Ramos (cell line): ENCODE results near the gene GPR146.
"Not testable (repeated sequence)": the region's sequence is repeated elsewhere in the genome, so short reads cannot be mapped to it uniquely, and the experiment has no call there.

Experiments
- in situ Hi-C: fragments of 300-500 bp; cut with MboI; formaldehyde crosslinking; loops from one replicate; pipeline ENCODE4 v1.14.3; 2022; ENCODE audit warnings: low sequenced_read_pairs; ENCODE audit not compliant: unreplicated experiment

Gene GPR146

GRCh38 chr7:1044189-1045068 is at the start of gene GPR146:
TSS of gene GPR146 (plus strand) at chr7:1044546. CDS start at chr7:1057516, 12,970 bp downstream.
- in situ Hi-C loops: loop anchor here (25.0 kb wide), 1 partner anchor 1368 kb away; the partner anchor contains the start of gene CHST12

- in situ Hi-C loops: loop anchor here (5.0 kb wide), 2 partner anchors 68 to 183 kb away; no protein-coding TSS in a partner anchor
Measured at GRCh38 chr7:994592-995308, 49.6 kb upstream of the GPR146 start.

- in situ Hi-C loops: loop anchor here (5.0 kb wide), 1 partner anchor 67 kb away; no protein-coding TSS in a partner anchor
Measured at GRCh38 chr7:995571-995970, 48.8 kb upstream of the GPR146 start.

- in situ Hi-C loops: loop anchor here (5.0 kb wide), 1 partner anchor 66 kb away; no protein-coding TSS in a partner anchor
Measured at GRCh38 chr7:996079-996872, 48.1 kb upstream of the GPR146 start.

GRCh38 chr7:997404-998395 is 46.6 kb upstream of the GPR146 start:
- in situ Hi-C loops: loop anchor here (5.0 kb wide), 1 partner anchor 65 kb away; no protein-coding TSS in a partner anchor

GRCh38 chr7:999149-999879 is 45.0 kb upstream of the GPR146 start:
- in situ Hi-C loops: loop anchor here (5.0 kb wide), 1 partner anchor 63 kb away; no protein-coding TSS in a partner anchor

GRCh38 chr7:999941-1000935 is 44.1 kb upstream of the GPR146 start:
- in situ Hi-C loops: loop anchor here (5.0 kb wide), 1 partner anchor 62 kb away; no protein-coding TSS in a partner anchor

- in situ Hi-C loops: not testable (repeated sequence)
Measured at GRCh38 chr7:1001069-1001770, 43.1 kb upstream of the GPR146 start.

GRCh38 chr7:1002026-1002425 is 42.3 kb upstream of the GPR146 start:
- in situ Hi-C loops: not testable (repeated sequence)

- in situ Hi-C loops: not testable (repeated sequence)
Measured at GRCh38 chr7:1002445-1002844, 41.9 kb upstream of the GPR146 start.

- in situ Hi-C loops: no loop called here
Measured at GRCh38 chr7:1004018-1004852, 40.1 kb upstream of the GPR146 start.

GRCh38 chr7:1005303-1005702 is 39.0 kb upstream of the GPR146 start:
- in situ Hi-C loops: no loop called here

GRCh38 chr7:1007901-1008300 is 36.4 kb upstream of the GPR146 start:
- in situ Hi-C loops: no loop called here

- in situ Hi-C loops: no loop called here
Measured at GRCh38 chr7:1008733-1009363, 35.5 kb upstream of the GPR146 start.

GRCh38 chr7:1009747-1010146 is 34.6 kb upstream of the GPR146 start:
- in situ Hi-C loops: no loop called here
